Urothelium cell line (cell line): ENCODE data around the gene PCDHA13.
"Not testable (repeated sequence)": the region's sequence is repeated elsewhere in the genome, so short reads cannot be mapped to it uniquely, and the experiment has no call there.

Experiments
- DNase-seq: peaks from one replicate; pipeline ENCODE4 v3.0.0; 2011; ENCODE audit warnings: low spot score, mixed read lengths
- FAIRE-seq: peaks from 2 replicates; lab custom pipeline; 2011; peaks lifted over from hg19 to GRCh38; lab: Jason Lieb, UNC

The PCDHA13 gene

GRCh38 chr5:140881889-140882590 is at the start of gene PCDHA13:
TSS of gene PCDHA13 (plus strand) at chr5:140882124. CDS start at chr5:140882269, 145 bp downstream.
- FAIRE-seq (no peak), DNase-seq (peak; percentile 12)

- FAIRE-seq (no peak), DNase-seq (no peak)
Observed at GRCh38 chr5:140833993-140834392, 47.9 kb upstream of the PCDHA13 start, which contains the start of gene PCDHA7. TSS of gene PCDHA7 (plus strand) at chr5:140834269. CDS start at chr5:140834384, 115 bp downstream.

DNA sequence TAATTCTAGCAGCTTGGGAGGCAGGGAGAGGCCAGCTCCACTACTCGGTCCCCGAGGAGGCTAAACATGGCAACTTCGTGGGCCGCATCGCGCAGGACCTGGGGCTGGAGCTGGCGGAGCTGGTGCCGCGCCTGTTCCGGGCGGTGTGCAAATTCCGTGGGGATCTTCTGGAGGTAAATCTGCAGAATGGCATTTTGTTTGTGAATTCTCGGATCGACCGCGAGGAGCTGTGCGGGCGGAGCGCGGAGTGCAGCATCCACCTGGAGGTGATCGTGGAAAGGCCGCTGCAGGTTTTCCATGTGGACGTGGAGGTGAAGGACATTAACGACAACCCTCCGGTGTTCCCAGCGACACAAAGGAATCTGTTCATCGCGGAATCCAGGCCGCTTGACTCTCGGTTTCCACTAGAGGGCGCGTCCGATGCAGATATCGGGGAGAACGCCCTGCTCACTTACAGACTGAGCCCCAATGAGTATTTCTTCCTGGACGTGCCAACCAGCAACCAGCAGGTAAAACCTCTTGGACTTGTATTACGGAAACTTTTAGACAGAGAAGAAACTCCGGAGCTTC is 47.4 kb upstream of the PCDHA13 start:
- not testable (repeated sequence) for DNase-seq, FAIRE-seq

GRCh38 chr5:140835622-140836510 is 46.1 kb upstream of the PCDHA13 start:
- FAIRE-seq (no peak), DNase-seq (no peak)

DNA sequence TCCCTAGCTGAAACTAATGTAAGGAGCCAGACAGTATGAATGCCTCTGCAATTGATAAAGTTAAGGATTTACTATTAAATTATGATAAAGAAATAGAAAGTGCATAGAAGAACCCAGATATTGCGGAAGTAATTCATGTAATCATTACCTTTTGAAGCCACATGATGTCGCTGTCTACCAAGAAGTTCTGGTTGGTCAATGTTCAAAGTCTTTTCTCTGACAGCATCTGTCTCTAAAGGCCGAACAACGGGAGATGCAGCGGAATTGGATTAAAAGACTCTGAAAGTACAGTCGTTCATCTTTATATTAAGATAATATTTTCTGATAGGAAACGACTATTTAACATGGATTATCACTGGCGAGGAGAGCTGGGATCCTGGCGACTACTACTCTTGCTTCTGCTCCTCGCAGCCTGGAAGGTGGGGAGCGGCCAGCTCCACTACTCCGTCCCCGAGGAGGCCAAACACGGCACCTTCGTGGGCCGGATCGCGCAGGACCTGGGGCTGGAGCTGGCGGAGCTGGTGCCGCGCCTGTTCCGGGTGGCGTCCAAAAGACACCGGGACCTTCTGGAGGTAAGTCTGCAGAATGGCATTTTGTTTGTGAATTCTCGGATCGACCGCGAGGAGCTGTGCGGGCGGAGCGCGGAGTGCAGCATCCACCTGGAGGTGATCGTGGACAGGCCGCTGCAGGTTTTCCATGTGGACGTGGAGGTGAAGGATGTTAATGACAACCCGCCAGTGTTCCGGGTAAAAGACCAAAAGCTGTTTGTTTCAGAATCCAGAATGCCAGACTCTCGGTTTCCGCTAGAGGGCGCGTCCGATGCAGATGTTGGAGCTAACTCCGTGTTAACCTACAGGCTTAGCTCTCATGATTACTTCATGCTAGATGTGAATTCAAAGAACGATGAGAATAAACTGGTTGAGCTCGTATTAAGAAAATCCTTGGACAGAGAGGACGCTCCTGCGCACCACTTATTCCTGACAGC is 40.7 kb upstream of the PCDHA13 start, which contains the start of gene PCDHA8:
Gene PCDHA8, plus strand, starts transcription at position 210 of the 985 bp plus-strand sequence. Its CDS starts 135 bp downstream, at position 345.
- FAIRE-seq, result no peak
- peak; percentile 39 for DNase-seq

DNA sequence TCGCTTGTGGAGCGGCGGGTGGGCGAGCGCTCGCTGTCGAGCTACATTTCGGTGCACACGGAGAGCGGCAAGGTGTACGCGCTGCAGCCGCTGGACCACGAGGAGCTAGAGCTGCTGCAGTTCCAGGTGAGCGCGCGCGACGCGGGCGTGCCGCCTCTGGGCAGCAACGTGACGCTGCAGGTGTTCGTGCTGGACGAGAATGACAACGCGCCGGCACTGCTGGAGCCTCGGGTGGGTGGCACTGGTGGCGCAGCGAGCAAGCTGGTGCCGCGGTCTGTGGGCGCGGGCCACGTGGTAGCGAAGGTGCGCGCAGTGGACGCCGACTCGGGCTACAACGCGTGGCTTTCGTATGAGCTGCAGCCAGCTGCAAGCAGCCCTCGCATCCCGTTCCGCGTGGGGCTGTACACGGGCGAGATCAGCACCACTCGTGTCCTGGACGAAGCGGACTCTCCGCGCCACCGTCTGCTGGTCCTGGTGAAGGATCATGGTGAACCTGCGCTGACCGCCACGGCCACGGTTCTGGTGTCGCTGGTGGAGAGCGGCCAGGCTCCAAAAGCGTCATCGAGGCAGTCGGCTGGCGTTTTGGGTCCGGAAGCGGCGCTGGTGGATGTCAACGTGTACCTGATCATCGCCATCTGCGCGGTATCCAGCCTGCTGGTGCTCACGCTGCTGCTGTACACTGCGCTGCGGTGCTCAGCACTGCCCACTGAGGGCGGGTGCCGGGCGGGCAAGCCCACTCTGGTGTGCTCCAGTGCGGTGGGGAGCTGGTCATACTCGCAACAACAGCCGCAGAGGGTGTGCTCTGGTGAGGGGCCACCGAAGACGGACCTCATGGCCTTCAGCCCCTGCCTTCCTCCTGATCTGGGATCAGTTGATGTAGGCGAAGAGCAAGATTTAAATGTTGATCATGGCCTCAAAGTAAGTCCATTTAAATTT is 38.9 kb upstream of the PCDHA13 start:
- FAIRE-seq (no peak), DNase-seq (no peak)

DNA sequence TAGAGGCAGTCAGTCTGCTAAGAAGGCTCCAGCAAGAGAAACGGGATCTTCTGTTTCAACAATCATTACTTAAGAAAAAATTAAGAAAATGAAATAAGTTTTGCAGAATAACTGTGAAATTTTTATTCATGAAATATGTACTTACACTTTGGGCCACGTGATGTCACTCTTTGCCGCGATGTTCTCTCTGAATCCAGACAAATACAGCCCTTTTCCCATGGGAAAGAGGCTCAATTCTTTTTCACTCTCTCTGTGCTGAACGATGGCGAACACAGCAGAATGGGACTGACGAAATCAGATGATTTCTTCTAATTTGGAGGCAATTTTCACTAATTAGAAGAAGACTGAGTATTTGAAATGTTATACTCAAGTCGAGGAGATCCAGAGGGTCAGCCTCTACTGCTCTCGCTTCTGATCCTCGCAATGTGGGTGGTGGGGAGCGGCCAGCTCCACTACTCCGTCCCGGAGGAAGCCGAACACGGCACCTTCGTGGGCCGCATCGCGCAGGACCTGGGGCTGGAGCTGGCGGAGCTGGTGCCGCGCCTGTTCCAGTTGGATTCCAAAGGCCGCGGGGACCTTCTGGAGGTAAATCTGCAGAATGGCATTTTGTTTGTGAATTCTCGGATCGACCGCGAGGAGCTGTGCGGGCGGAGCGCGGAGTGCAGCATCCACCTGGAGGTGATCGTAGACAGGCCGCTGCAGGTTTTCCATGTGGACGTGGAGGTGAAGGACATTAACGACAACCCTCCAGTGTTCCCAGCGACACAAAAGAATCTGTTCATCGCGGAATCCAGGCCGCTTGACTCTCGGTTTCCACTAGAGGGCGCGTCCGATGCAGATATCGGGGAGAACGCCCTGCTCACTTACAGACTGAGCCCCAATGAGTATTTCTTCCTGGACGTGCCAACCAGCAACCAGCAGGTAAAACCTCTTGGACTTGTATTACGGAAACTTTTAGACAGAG is 33.5 kb upstream of the PCDHA13 start, which contains the start of gene PCDHA9:
Gene PCDHA9, plus strand, starts transcription at position 244 of the 964 bp plus-strand sequence. Its CDS starts 114 bp downstream, at position 358.
- FAIRE-seq, DNase-seq: not testable (repeated sequence)

GRCh38 chr5:140849831-140850634 is 31.9 kb upstream of the PCDHA13 start:
- peak; percentile 9 for FAIRE-seq
- DNase-seq, result not testable (repeated sequence)

DNA sequence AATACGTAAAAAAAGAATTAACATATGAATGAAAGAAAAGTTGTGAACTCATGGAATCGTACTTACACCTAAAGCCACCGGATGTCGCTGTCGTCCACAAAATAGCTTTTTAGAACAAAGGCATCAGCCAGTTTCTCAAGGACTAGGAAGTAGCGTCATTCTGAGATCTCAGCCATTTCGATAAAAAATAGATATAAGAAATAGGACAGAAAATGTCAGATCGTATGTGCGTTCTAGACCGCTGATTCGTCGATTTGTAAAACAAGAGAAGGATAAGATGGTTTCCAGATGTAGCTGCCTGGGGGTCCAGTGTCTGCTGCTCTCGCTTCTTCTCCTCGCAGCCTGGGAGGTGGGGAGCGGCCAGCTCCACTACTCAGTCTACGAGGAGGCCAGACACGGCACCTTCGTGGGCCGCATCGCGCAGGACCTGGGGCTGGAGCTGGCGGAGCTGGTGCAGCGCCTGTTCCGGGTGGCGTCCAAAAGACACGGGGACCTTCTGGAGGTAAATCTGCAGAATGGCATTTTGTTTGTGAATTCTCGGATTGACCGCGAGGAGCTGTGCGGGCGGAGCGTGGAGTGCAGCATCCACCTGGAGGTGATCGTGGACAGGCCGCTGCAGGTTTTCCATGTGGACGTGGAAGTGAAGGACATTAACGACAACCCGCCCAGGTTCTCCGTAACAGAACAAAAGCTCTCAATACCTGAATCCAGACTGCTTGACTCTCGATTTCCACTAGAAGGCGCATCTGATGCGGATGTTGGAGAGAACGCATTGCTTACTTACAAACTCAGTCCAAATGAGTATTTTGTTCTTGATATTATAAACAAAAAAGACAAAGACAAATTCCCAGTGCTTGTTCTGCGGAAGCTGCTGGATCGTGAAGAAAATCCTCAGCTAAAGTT is 25.9 kb upstream of the PCDHA13 start, which contains the start of gene PCDHA10:
Gene PCDHA10, plus strand, starts transcription at position 126 of the 903 bp plus-strand sequence. Its CDS starts 152 bp downstream, at position 278.
- no peak for DNase-seq
- no peak for FAIRE-seq

- DNase-seq (no peak), FAIRE-seq (no peak)
Observed at GRCh38 chr5:140857177-140857986, 24.5 kb upstream of the PCDHA13 start.

DNA sequence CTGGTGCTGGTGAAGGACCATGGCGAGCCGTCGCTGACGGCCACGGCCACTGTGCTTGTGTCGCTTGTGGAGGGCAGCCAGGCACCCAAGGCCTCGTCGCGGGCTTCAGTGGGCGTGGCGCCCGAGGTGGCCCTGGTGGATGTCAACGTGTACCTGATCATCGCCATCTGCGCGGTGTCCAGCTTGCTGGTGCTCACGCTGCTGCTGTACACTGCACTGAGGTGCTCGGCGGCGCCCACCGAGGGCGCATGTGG is 24.0 kb upstream of the PCDHA13 start:
- FAIRE-seq, result no peak
- DNase-seq, result no peak

DNA sequence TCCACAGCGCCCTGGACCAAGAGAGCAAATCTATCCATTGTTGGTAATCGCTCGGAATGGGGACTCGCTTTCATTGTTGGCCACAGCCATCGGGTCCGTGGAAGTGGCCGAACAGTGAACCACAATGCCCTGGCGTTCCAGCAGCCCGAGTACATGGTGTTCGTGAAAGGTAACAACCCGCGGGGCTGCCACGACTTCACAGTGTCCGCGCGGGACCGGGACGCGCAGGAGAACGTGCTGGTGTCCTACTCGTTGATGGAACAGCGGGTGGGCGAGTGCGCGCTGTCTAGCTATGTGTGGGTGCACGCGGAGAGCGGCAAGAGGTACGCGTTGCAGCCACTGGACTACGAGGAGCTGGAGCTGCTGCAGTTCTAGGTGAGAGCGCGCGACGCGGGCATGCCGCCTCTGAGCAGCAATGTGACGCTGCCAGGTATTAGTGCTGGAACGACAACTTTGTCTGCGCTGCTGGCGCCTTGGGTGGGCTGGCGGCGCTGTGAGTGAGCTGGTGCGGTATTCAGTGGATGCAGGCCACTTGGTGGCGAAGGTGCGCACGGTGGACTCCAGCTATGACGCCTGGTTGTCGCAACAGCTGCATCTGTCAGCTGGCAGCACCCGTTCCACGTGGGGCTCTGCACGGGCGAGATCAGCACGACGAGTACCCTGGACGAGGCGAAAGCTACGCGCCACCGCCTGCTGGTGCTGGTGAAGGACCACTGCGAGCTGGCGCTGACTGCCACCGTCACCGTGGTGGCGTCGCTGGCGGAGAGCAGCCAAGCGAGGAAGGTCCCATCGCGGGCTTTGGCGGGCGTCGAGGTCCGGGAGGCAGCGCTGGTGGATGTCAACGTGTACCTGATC is 19.3 kb upstream of the PCDHA13 start:
- DNase-seq, result no peak
- FAIRE-seq, result no peak

DNA sequence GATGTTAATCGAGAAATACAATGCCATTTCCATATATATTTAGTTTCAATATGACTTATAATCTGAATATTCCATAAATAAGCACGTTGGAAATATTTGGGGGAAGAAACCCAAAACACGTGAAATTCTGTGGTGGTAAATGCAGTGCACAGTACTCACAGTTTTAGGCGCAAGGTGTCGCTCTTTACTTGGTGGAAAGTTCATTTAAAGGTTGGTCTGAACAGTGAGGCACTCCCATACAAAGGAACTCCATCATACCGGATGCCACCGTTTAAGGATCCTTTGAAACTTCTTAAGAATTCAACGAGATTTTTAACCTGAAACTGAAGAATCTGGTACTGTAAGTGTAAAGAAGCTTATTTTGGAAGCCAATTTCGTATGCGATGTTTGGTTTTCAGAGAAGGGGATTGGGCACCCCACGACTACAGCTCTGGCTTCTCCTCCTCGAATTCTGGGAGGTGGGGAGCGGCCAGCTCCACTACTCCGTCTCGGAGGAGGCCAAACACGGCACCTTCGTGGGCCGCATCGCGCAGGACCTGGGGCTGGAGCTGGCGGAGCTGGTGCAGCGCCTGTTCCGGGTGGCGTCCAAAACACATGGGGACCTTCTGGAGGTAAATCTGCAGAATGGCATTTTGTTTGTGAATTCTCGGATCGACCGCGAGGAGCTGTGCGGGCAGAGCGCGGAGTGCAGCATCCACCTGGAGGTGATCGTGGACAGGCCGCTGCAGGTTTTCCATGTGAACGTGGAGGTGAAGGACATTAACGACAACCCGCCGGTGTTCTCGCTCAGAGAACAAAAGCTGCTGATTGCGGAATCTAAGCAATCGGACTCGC is 13.0 kb upstream of the PCDHA13 start, which contains the start of gene PCDHA11:
Gene PCDHA11, plus strand, starts transcription at position 237 of the 834 bp plus-strand sequence. Its CDS starts 147 bp downstream, at position 384.
- no peak for FAIRE-seq
- peak; percentile 58 for DNase-seq
